IMR-90 (cell line): ENCODE measurements around the gene H3-3A. TPM values are rescaled to one million over a fixed set of nuclear protein-coding genes. Genes with fewer than 3 reads are reported as not detected.

Source experiments
- polyA plus RNA-seq, 3 experiments: library from polyadenylated mRNA; depleted of rRNA; stranded (reverse); fragments of >200 nt; gene quantifications; 2 replicates each; pipeline ENCODE4 v1.2.3, GENCODE V29; 2012; ENCODE audit warnings: low replicate concordance in 1 of 3
- total RNA-seq: library from RNA; depleted of rRNA; stranded (reverse); fragments of >200 nt; gene quantifications from 2 replicates; pipeline ENCODE4 v1.2.3, GENCODE V29; 2012
- TF ChIP-seq, protein P1 (sequence below): conservative IDR thresholded peaks from 2 replicates; pipeline ENCODE4 v1.5.1; 2012; ENCODE audit warnings: mild to moderate bottlenecking, low read depth, low read length, improper control_type of control experiment

The H3-3A gene
- total and polyA plus RNA-seq, 2 of the 4 experiments (the other 2 are of a cell fraction): 188 to 256 TPM

- TF ChIP-seq, protein P1, sequence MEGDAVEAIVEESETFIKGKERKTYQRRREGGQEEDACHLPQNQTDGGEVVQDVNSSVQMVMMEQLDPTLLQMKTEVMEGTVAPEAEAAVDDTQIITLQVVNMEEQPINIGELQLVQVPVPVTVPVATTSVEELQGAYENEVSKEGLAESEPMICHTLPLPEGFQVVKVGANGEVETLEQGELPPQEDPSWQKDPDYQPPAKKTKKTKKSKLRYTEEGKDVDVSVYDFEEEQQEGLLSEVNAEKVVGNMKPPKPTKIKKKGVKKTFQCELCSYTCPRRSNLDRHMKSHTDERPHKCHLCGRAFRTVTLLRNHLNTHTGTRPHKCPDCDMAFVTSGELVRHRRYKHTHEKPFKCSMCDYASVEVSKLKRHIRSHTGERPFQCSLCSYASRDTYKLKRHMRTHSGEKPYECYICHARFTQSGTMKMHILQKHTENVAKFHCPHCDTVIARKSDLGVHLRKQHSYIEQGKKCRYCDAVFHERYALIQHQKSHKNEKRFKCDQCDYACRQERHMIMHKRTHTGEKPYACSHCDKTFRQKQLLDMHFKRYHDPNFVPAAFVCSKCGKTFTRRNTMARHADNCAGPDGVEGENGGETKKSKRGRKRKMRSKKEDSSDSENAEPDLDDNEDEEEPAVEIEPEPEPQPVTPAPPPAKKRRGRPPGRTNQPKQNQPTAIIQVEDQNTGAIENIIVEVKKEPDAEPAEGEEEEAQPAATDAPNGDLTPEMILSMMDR: no peak
Measured at GRCh38 chr1:226107471-226108460, 45.2 kb downstream of the H3-3A start (continued).
